ENCODE measurements around the gene ASPDH. TPM values are rescaled to one million over a fixed set of nuclear protein-coding genes. Genes with fewer than 3 reads are reported as not detected.

ASPDH gene
- total and polyA plus RNA-seq, 2 experiments from 2014 or later: not detected

DNA sequence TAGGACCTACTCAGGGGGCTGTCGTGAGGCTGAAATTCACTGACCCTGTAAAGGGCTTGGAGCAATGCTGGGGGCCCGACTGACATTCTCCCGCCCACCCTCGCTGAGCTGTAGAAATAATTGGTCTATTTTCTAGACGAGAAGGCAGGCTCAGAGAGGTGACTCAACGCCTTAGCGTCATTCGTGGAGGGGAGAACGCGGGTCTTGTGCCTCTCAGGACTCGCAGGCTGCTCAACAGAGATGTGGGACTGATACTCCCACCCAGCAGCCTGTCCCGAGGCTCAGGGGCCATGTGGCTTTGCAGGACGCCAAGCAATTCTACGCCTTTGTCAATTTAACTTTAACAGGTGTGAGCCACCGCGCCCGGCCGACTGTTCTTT is 23.6 kb upstream of the ASPDH start:
- whole genome bisulfite sequencing, 2 experiments (ENCODE audit: low coverage in 1 of 2, low lambda C conversion rate in 2 of 2, missing lambda C conversion rate in 2 of 2): 76 to 79% methylated on average over 18 of the region's 18 CpGs
- no peaks in the 10 kb centered on the region for H3K9me2 ChIP-seq (ENCODE audit: insufficient read depth)
- DNase-seq: no peak
- no peaks in the 10 kb centered on the region for H3K79me2 ChIP-seq (ENCODE audit: insufficient read depth)
- no peaks in the 10 kb centered on the region for H3K4me1 ChIP-seq (ENCODE audit: insufficient read depth)
- no peaks in the 10 kb centered on the region for H4K20me1 ChIP-seq (ENCODE audit: insufficient read depth)
- H3K27me3 ChIP-seq (replicated peaks; ENCODE audit: insufficient read depth): no peaks in the 10 kb centered on the region
- no peak overlapping the region for H3K27ac ChIP-seq
- no peaks in the 10 kb centered on the region for H3F3A ChIP-seq (ENCODE audit: insufficient read depth)
- in situ Hi-C loops (cut with MboI): no loop called here
- no peak for TF ChIP-seq EZH2 (IDR thresholded peaks at IDR 0.05; ENCODE audit: insufficient read depth, poor library complexity, severe bottlenecking)
- no peak for TF ChIP-seq EZH2phosphoT487 (IDR thresholded peaks at IDR 0.05; ENCODE audit: insufficient read depth, low read depth)
- H3K4me3 ChIP-seq: no peak overlapping the region
- no peak overlapping the region for H3K4me2 ChIP-seq (ENCODE audit: unreplicated experiment)
- no peak overlapping the region for H3K9ac ChIP-seq
- no peaks in the 10 kb centered on the region for H3K36me3 ChIP-seq (ENCODE audit: low read depth)
- no peaks in the 10 kb centered on the region for H3K9me3 ChIP-seq (ENCODE audit: low read depth)
- H2AFZ ChIP-seq: no peak overlapping the region

DNA sequence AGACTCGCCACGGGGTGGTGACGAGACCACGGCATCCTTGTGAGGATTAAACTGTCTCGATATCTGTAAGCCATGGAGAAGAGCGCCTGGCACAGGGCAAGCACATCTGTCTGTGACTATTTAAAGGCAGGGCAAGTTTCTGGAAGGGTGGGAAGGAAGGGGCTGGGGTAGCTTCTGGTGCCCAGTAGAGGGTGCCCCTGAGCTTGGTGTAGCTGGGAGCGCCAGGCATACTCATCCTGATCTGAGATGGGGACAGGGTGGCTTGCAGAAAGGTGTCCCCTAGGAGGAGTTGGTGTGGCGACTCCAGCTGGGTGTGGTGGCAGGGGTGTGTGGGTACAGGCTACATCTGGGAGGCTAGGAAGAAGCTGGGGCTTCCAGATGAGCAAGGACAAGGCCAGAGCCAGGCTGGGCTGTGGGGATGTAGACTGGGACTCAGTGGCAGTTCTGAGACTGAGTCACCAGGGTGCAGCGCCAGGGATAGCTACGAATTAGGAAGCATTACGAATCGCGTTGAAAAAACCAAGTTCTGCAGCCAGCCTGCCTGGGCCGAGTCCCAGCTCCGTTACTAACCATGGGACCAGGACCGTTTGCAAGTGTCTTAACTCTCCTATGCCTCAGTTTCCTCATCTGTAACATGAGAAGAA is 23.1 kb upstream of the ASPDH start:
- DNase-seq: no peak
- in situ Hi-C loops (cut with MboI): no loop called here
- TF ChIP-seq EZH2phosphoT487 (IDR thresholded peaks at IDR 0.05; ENCODE audit: insufficient read depth, low read depth) (no peak), EZH2 (IDR thresholded peaks at IDR 0.05; ENCODE audit: insufficient read depth, poor library complexity, severe bottlenecking) (no peak)
- no peak overlapping the region for H3K4me3 ChIP-seq
- no peak overlapping the region for H2AFZ ChIP-seq
- H3K36me3 ChIP-seq (ENCODE audit: low read depth): no peaks in the 10 kb centered on the region
- no peaks in the 10 kb centered on the region for H3K79me2 ChIP-seq (ENCODE audit: insufficient read depth)
- H4K20me1 ChIP-seq (ENCODE audit: insufficient read depth): no peaks in the 10 kb centered on the region
- H3K27me3 ChIP-seq (replicated peaks; ENCODE audit: insufficient read depth): no peaks in the 10 kb centered on the region
- no peaks in the 10 kb centered on the region for H3K4me1 ChIP-seq (ENCODE audit: insufficient read depth)
- no peak overlapping the region for H3K9ac ChIP-seq
- no peak overlapping the region for H3K27ac ChIP-seq
- WGBS, 2 experiments (ENCODE audit: low coverage in 1 of 2, low lambda C conversion rate in 2 of 2, missing lambda C conversion rate in 2 of 2): 54% methylated on average over 16 of the region's 16 CpGs
- no peaks in the 10 kb centered on the region for H3F3A ChIP-seq (ENCODE audit: insufficient read depth)
- no peak overlapping the region for H3K4me2 ChIP-seq (ENCODE audit: unreplicated experiment)
- H3K9me3 ChIP-seq (ENCODE audit: low read depth): no peaks in the 10 kb centered on the region
- H3K9me2 ChIP-seq (ENCODE audit: insufficient read depth): no peaks in the 10 kb centered on the region

DNA sequence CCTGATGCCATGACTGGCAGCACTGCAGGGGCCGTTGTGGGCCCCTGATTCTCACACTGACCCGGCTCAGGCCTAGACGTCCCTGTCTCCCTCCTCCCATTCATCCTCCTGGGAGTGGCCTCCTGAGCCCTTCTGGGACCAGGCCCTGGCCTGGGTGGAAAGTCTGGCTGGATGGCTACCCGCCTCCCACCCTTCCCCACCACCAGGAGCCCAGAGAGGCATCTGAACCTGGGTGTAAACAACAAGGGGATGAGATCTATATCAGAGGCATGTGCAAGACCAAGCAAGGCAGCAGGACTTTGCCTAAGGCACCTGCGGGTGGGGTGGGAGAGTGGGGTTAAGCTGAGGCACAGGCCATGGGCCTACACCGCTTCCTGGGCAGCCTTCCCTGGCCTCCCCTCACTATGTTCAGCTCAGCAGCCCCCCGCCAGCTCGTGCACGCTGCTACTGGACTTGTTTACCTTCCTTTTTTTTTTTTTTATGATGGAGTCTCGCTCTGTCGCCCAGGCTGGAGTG is 22.0 kb upstream of the ASPDH start:
- no peaks in the 10 kb centered on the region for H3K27me3 ChIP-seq (replicated peaks; ENCODE audit: insufficient read depth)
- no peaks in the 10 kb centered on the region for H3F3A ChIP-seq (ENCODE audit: insufficient read depth)
- DNase-seq: no peak
- TF ChIP-seq EZH2phosphoT487 (IDR thresholded peaks at IDR 0.05; ENCODE audit: insufficient read depth, low read depth) (no peak), EZH2 (IDR thresholded peaks at IDR 0.05; ENCODE audit: insufficient read depth, poor library complexity, severe bottlenecking) (no peak)
- no peak overlapping the region for H3K9ac ChIP-seq
- no peak overlapping the region for H3K4me2 ChIP-seq (ENCODE audit: unreplicated experiment)
- no peaks in the 10 kb centered on the region for H3K79me2 ChIP-seq (ENCODE audit: insufficient read depth)
- in situ Hi-C loops (cut with MboI): no loop called here
- H3K36me3 ChIP-seq (ENCODE audit: low read depth): no peaks in the 10 kb centered on the region
- no peak overlapping the region for H3K4me3 ChIP-seq
- no peaks in the 10 kb centered on the region for H4K20me1 ChIP-seq (ENCODE audit: insufficient read depth)
- no peaks in the 10 kb centered on the region for H3K9me2 ChIP-seq (ENCODE audit: insufficient read depth)
- WGBS, 2 experiments (ENCODE audit: low coverage in 1 of 2, low lambda C conversion rate in 2 of 2, missing lambda C conversion rate in 2 of 2): 32 to 35% methylated on average over 11 of the region's 11 CpGs
- H3K4me1 ChIP-seq (ENCODE audit: insufficient read depth): no peaks in the 10 kb centered on the region
- no peak overlapping the region for H3K27ac ChIP-seq
- H3K9me3 ChIP-seq (ENCODE audit: low read depth): no peaks in the 10 kb centered on the region
- no peak overlapping the region for H2AFZ ChIP-seq

DNA sequence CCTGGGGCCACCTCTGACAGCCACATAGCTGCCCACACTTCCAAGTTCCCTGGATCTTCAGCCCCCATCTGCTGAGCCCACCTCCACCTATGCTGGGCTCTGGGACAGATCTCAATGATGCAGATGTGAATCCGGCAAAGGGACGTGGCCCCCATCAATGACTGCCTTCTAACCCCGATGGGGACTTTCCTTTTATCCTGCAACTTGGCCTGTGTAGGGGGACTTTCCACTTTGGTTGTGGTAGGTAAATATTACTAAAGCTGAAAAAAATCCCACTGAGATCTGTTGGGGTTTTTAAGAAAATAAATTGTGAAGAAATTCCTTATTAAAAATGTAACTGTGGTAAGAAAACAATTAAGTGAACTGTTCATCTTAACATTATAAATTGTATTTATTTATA is 20.8 kb upstream of the ASPDH start:
- Histone ChIP-seq H3K27ac (no peak overlapping the region), H3K79me2 (ENCODE audit: insufficient read depth) (no peaks in the 10 kb centered on the region), H3F3A (ENCODE audit: insufficient read depth) (no peaks in the 10 kb centered on the region), H3K27me3 (replicated peaks; ENCODE audit: insufficient read depth) (no peaks in the 10 kb centered on the region), H2AFZ (no peak overlapping the region), H3K9ac (no peak overlapping the region), H3K4me2 (ENCODE audit: unreplicated experiment) (no peak overlapping the region), H3K4me1 (ENCODE audit: insufficient read depth) (no peaks in the 10 kb centered on the region), H3K9me3 (ENCODE audit: low read depth) (no peaks in the 10 kb centered on the region), H3K4me3 (no peak overlapping the region), H3K36me3 (ENCODE audit: low read depth) (no peaks in the 10 kb centered on the region), H4K20me1 (ENCODE audit: insufficient read depth) (no peaks in the 10 kb centered on the region), H3K9me2 (ENCODE audit: insufficient read depth) (no peaks in the 10 kb centered on the region)
- no peak for DNase-seq
- 68 to 77% methylated on average over 3 of the region's 3 CpGs for WGBS, 2 experiments (ENCODE audit: low coverage in 1 of 2, low lambda C conversion rate in 2 of 2, missing lambda C conversion rate in 2 of 2)
- no peak for TF ChIP-seq EZH2phosphoT487 (IDR thresholded peaks at IDR 0.05; ENCODE audit: insufficient read depth, low read depth)
- TF ChIP-seq EZH2 (IDR thresholded peaks at IDR 0.05; ENCODE audit: insufficient read depth, poor library complexity, severe bottlenecking): no peak
- in situ Hi-C loops (cut with MboI): no loop called here

All from GM23248 (cell line).